EL (cell line): ENCODE measurements around the gene ARMC9.
"Not testable (repeated sequence)": the region's sequence is repeated elsewhere in the genome, so short reads cannot be mapped to it uniquely, and the experiment has no call there.

ENCODE experiments used
- DNase-seq: peaks from one replicate; pipeline ENCODE4 v3.0.0-alpha.2; 2016

Gene ARMC9

GRCh38 chr2:231343988-231344387 is 145.6 kb downstream of the ARMC9 start:
- DNase-seq: no peak

- DNase-seq: no peak
Measured at GRCh38 chr2:231344851-231345250, 146.4 kb downstream of the ARMC9 start.

- DNase-seq: no peak
Measured at GRCh38 chr2:231347081-231347480, 148.7 kb downstream of the ARMC9 start.

- DNase-seq: no peak
Measured at GRCh38 chr2:231347638-231348037, 149.2 kb downstream of the ARMC9 start.

GRCh38 chr2:231348173-231348572 is 149.7 kb downstream of the ARMC9 start:
- DNase-seq: peak; percentile 12

GRCh38 chr2:231348704-231349373 is 150.4 kb downstream of the ARMC9 start:
- DNase-seq: no peak

- DNase-seq: not testable (repeated sequence)
Measured at GRCh38 chr2:231349374-231349735, 150.9 kb downstream of the ARMC9 start.

GRCh38 chr2:231351648-231352047 is 153.2 kb downstream of the ARMC9 start:
- no peak for DNase-seq

- DNase-seq: no peak
Measured at GRCh38 chr2:231353469-231353868, 155.0 kb downstream of the ARMC9 start.

GRCh38 chr2:231355508-231356465 is 157.4 kb downstream of the ARMC9 start:
- DNase-seq: no peak

GRCh38 chr2:231356466-231356844 is 158.0 kb downstream of the ARMC9 start:
- no peak for DNase-seq

GRCh38 chr2:231357048-231357447 is 158.6 kb downstream of the ARMC9 start:
- DNase-seq: no peak

GRCh38 chr2:231357931-231358330 is 159.5 kb downstream of the ARMC9 start:
- DNase-seq: no peak

- no peak for DNase-seq
Measured at GRCh38 chr2:231359441-231359840, 161.0 kb downstream of the ARMC9 start.

- no peak for DNase-seq
Measured at GRCh38 chr2:231359948-231360347, 161.5 kb downstream of the ARMC9 start.

- no peak for DNase-seq
Measured at GRCh38 chr2:231360401-231360800, 162.0 kb downstream of the ARMC9 start.

- DNase-seq: no peak
Measured at GRCh38 chr2:231360881-231361371, 162.5 kb downstream of the ARMC9 start.

GRCh38 chr2:231361701-231362554 is 163.5 kb downstream of the ARMC9 start:
- no peak for DNase-seq

GRCh38 chr2:231362555-231363184 is 164.2 kb downstream of the ARMC9 start:
- no peak for DNase-seq

GRCh38 chr2:231364061-231364460 is 165.6 kb downstream of the ARMC9 start:
- no peak for DNase-seq

GRCh38 chr2:231364961-231365810 is 166.8 kb downstream of the ARMC9 start:
- peak; percentile 90 for DNase-seq

- DNase-seq: no peak
Measured at GRCh38 chr2:231367178-231367577, 168.7 kb downstream of the ARMC9 start.
